LNCAP (cell line): ENCODE data around the gene TREML2.

ENCODE experiments used
- CTCF ChIP-seq: fragments of 450-650 bp; IDR thresholded peaks from 2 replicates; pipeline ENCODE4 v1.5.1; 2017; ENCODE audit warnings: mild to moderate bottlenecking

TREML2 gene

GRCh38 chr6:41190791-41191190 lies 10.2 kb downstream of the TREML2 start:
- TF ChIP-seq CTCF: no peak

GRCh38 chr6:41189967-41190366 lies 11.0 kb downstream of the TREML2 start:
- TF ChIP-seq CTCF: no peak

- TF ChIP-seq CTCF: no peak
These were observed 12.7 kb downstream of the TREML2 start for GRCh38 chr6:41187924-41188886.

GRCh38 chr6:41186031-41186562 lies 14.9 kb downstream of the TREML2 start:
- no peak for TF ChIP-seq CTCF

- no peak for TF ChIP-seq CTCF
These were observed 16.2 kb downstream of the TREML2 start for GRCh38 chr6:41184761-41185160.

GRCh38 chr6:41182069-41183034 lies 18.6 kb downstream of the TREML2 start:
- TF ChIP-seq CTCF: peak; percentile 62

GRCh38 chr6:41181566-41181965 lies 19.4 kb downstream of the TREML2 start:
- TF ChIP-seq CTCF: no peak
